NCI-H2196 treated with DMSO at 0.1 percent for 48 hours (cell line): ENCODE results near the gene RIC1.
A peak's percentile ranks its signal among the peaks of the same experiment; 100 is the strongest.
"Not testable (repeated sequence)": the region's sequence is repeated elsewhere in the genome, so short reads cannot be mapped to it uniquely, and the experiment has no call there.

Source experiments
- DNase-seq: peaks from one replicate; lab custom pipeline; 2025; ENCODE audit not compliant: unreplicated experiment; lab: John Stamatoyannopoulos, UW

Gene RIC1

GRCh38 chr9:5622016-5622415, 6.9 kb upstream of the RIC1 start:
- DNase-seq = no peak

- DNase-seq = no peak
Observed at GRCh38 chr9:5624655-5625054, 4.3 kb upstream of the RIC1 start.

- peak; percentile 77 for DNase-seq
Observed at GRCh38 chr9:5626727-5627634, 1.9 kb upstream of the RIC1 start.

GRCh38 chr9:5627686-5628085, 1.2 kb upstream of the RIC1 start:
- not testable (repeated sequence) for DNase-seq

GRCh38 chr9:5628183-5628529, 751 bp upstream of the RIC1 start:
- DNase-seq = no peak

- DNase-seq = peak; percentile 29
Observed at GRCh38 chr9:5629312-5630080, 589 bp downstream of the RIC1 start.

- DNase-seq = no peak
Observed at GRCh38 chr9:5630081-5630507, 1.2 kb downstream of the RIC1 start.

- DNase-seq = no peak
Observed at GRCh38 chr9:5631026-5631425, 2.1 kb downstream of the RIC1 start.

GRCh38 chr9:5632540-5632939, 3.6 kb downstream of the RIC1 start:
- DNase-seq = no peak

GRCh38 chr9:5633243-5633642, 4.3 kb downstream of the RIC1 start:
- no peak for DNase-seq

GRCh38 chr9:5635390-5635789, 6.5 kb downstream of the RIC1 start:
- no peak for DNase-seq

GRCh38 chr9:5639816-5640215, 10.9 kb downstream of the RIC1 start:
- no peak for DNase-seq

- no peak for DNase-seq
Observed at GRCh38 chr9:5642170-5642569, 13.3 kb downstream of the RIC1 start.

GRCh38 chr9:5643005-5643624, 14.2 kb downstream of the RIC1 start:
- no peak for DNase-seq

- no peak for DNase-seq
Observed at GRCh38 chr9:5644501-5644900, 15.6 kb downstream of the RIC1 start.

GRCh38 chr9:5646116-5646515, 17.2 kb downstream of the RIC1 start:
- DNase-seq = no peak

- no peak for DNase-seq
Observed at GRCh38 chr9:5650356-5651105, 21.6 kb downstream of the RIC1 start.

GRCh38 chr9:5651246-5651645, 22.3 kb downstream of the RIC1 start:
- no peak for DNase-seq

GRCh38 chr9:5652821-5653220, 23.9 kb downstream of the RIC1 start:
- no peak for DNase-seq

GRCh38 chr9:5662804-5663203, 33.9 kb downstream of the RIC1 start:
- not testable (repeated sequence) for DNase-seq

GRCh38 chr9:5665059-5665458, 36.2 kb downstream of the RIC1 start:
- no peak for DNase-seq
